NCI-H2227 (cell line): ENCODE data around the gene ITGB2.
"Not testable (repeated sequence)": the region's sequence is repeated elsewhere in the genome, so short reads cannot be mapped to it uniquely, and the experiment has no call there.

Experiments
- DNase-seq: peaks from one replicate; lab custom pipeline; 2025; ENCODE audit not compliant: unreplicated experiment; lab: John Stamatoyannopoulos, UW

Gene ITGB2

DNA sequence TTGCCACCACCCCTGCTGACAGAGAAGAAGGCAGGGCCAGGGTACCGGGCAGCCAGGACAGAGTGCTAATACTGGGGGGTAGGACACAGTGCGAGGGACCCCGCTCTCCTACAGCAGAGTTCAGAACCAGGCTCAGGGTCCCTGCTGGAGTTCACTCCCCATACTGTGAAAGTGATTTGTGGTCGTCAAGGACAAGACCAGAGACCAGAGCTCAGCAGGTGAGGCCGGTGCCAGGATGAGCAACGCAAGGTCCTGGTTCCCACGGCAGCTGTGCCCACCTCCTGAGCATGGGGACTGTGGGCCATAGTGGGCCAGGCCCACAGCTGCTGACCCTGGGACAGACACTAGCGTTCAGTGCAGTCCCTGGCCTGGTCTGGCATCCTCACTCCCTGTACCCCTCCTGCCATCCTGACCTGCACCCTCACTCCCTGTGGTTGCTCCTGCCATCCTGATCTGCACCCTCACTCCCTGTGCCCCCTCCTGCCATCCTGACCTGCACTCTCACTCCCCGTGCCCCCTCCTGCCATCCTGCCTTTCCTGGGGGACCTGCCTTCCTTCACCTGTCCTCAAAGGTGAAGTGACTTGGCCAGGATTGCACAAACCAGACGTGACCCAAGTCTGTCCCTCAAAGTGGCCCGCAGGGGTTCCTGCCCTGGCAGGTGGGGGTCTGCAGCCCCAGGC is 33.4 kb downstream of the ITGB2 start:
- DNase-seq, result no peak

- DNase-seq, result no peak
Measured at GRCh38 chr21:44886113-44887075, 34.3 kb downstream of the ITGB2 start.

GRCh38 chr21:44885615-44886014 is 35.1 kb downstream of the ITGB2 start:
- no peak for DNase-seq

GRCh38 chr21:44884097-44884496 is 36.6 kb downstream of the ITGB2 start:
- DNase-seq, result no peak

- no peak for DNase-seq
Measured at GRCh38 chr21:44883250-44883649, 37.4 kb downstream of the ITGB2 start.

DNA sequence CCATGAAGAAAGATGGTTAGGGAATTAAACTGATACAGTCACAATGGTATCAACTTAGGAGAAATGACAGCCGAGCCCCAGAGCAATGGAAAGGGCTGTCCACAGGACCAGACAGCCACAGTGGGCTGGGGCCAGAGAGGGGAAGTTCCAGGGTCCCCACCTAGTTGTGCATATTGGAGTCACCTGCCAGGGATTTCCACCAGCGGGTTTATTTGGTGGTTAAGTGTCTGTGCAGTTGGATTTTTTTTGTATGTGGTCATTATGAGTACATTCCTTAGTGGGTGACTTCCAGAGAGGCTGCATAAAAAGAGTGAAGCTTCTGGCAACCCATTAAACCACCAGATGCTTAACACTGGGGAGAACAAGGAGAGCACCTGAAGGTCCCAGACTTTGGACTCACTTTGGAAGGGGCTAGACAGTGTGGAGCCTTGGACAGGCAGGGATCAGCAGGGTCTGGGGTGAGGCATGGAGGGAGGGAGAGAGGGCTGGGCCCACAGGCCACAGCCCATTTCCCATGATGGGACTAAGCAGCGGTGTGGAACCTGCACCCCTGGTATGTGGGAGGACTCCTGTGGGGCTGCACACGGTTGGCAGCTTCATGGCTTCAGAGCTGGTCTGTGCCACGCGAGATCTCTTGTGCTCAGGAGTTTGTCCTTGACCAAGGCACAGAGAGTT is 39.4 kb downstream of the ITGB2 start:
- no peak for DNase-seq

GRCh38 chr21:44880405-44881197 is 40.1 kb downstream of the ITGB2 start:
- no peak for DNase-seq

DNA sequence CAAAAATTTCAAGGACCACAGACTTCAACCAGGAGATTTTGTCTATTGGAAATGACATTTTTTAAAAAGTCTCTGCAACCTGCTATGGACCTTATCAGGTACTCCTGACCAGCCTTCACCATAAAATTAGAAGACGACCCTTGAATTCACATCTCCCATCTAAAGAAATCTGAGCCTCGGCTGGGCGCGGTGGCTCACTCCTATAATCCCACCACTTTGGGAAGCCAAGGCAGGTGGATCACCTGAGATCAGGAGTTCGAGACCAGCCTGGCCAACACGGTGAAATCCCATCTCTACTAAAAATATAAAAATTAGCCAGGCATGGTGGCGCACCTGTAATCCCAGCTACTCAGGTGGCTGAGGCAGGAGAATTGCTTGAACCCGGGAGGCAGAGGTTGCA is 41.5 kb downstream of the ITGB2 start:
- not testable (repeated sequence) for DNase-seq

- DNase-seq, result no peak
Measured at GRCh38 chr21:44878053-44878982, 42.4 kb downstream of the ITGB2 start.

GRCh38 chr21:44876849-44877575 is 43.7 kb downstream of the ITGB2 start:
- DNase-seq, result no peak

GRCh38 chr21:44875316-44875700 is 45.4 kb downstream of the ITGB2 start:
- DNase-seq, result no peak

DNA sequence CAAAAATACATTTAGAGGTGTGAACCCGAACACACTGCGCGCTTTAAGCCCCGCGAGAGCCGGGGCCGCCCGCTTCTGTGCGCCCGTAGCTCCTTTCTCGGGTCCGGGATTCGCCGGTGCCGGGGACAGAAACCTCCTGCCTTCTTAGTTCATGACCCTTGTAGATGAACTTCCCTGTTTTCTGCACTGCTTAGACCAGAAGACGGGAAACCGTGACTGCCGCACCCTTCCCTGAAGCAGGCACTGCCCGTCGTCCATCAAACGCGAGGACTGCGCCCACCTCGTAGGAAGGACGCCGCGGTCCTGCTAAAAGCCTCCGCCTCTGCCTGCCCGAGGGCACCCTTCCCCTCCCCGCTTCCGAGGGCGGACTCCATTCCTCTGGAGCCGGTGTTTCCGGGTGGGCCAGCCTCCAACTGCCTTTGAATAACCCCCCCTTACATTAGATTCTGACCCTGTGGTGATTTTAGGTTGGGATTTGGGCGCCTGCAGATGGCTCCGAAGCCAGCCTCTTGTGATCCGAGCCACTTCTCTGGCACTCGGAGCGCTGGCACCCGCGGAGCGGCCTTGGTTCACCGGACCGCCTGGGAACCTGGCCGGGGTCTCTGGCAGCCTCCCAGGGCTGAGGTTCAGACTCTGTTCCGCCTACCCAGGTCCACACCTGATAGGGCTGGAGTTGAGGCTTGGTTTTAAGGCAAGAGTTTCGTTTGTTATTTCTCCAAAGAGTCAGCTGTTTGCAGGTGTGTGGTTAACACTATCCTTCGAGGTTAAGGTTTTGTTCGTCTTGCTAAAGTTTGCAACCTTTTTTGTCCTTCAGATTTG is 46.0 kb downstream of the ITGB2 start:
- DNase-seq, result peak; percentile 43

DNA sequence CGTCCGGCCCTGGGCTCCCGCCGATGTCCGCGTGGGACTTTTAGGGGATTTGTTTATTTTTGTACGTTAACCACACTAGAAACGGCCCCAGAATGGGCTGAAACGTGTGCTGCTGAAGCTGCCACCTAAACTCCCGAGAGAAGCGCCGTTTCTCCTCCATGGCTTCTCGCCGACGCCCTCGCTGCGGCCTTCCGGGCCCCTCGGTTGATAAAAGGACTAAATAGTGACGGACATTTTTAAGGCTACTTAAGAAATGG is 46.5 kb downstream of the ITGB2 start:
- DNase-seq, result peak; percentile 64

GRCh38 chr21:44873356-44874239 is 47.1 kb downstream of the ITGB2 start, which contains the start of gene PTTG1IP:
TSS of gene PTTG1IP (minus strand) at chr21:44873690. CDS start at chr21:44873616, 74 bp downstream.
- DNase-seq, result peak; percentile 100

DNA sequence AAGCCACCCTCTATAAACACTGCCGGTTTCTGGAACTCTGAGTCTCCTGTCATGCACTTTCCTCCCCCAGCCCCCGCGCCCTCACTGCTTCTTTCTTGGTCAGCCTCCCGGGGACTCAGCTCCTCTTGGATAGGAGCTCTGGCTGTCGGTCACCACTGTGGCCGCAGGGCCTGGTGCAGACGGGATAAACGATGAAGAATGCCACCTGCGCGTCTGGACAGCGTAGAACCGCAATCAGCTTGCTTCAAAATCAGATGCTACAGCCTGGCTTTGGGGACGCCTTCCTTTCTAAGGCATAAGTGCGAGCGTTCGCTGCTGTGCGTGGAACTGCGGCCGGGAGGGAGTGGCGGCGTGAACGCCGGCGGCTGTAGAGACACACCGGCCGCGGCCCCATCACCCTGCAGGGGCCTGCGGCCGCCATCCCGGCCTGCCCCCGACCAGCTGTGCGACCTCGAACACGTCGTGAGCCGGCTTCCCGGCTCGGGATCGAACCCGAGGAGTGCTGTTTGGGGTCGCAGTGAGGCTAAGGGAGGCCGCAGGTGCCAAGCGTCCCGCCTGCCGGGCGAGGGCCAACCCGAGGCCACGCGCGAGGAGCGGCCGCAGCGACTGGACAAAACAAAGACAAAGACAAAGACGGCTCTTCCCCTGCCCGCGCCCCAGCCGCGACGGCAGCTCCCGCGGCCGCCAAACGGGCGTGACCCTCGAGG is 47.9 kb downstream of the ITGB2 start:
- DNase-seq, result peak; percentile 47

DNA sequence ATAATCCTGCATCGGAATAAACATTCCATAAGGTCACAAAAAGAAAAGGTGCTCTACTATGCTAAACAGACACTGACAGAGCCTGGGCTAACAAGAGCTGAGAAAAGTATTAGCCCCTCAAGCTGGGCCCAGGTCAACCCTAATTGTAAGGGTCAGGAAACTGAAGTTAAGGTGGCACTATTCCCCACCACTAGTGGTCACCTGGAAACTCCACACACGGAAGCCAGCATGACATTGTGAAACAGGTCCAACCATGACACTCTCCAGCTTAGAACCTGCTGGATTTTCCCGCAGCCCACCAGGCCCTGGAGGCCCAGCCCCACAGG is 48.4 kb downstream of the ITGB2 start:
- DNase-seq, result no peak
